Fibroblast of lung (primary cell): ENCODE results near the gene JUP. TPM values are rescaled to one million over a fixed set of nuclear protein-coding genes. Genes with fewer than 3 reads are reported as not detected.

Source experiments
- DNase-seq, 2 donors: peaks; one replicate each; pipeline versions ENCODE4 v3.0.0 to v3.0.0-alpha.2; 2010; ENCODE audit warnings: low read depth in 2 of 2
- H2AFZ ChIP-seq: 2 replicates; pipeline ENCODE4 v1.5.1; 2012; ENCODE audit warnings: low read length, control low read depth, inconsistent platforms
- H3K27ac ChIP-seq: 2 replicates; pipeline ENCODE4 v1.5.1; 2011; ENCODE audit warnings: low read length, control low read depth; ENCODE audit not compliant: insufficient read depth
- H3K27me3 ChIP-seq: 2 replicates; pipeline ENCODE4 v1.5.1; 2011; ENCODE audit warnings: mild to moderate bottlenecking, low read length; ENCODE audit not compliant: control insufficient read depth, insufficient read depth
- H3K36me3 ChIP-seq: 2 replicates; pipeline ENCODE4 v1.5.1; 2011; ENCODE audit warnings: low read length; ENCODE audit not compliant: control insufficient read depth, insufficient read depth
- H3K4me1 ChIP-seq: 2 replicates; pipeline ENCODE4 v1.5.1; 2011; ENCODE audit warnings: low read length; ENCODE audit not compliant: control insufficient read depth, insufficient read depth; ENCODE audit errors: extremely low read depth
- H3K4me2 ChIP-seq: 2 replicates; pipeline ENCODE4 v1.5.1; 2011; ENCODE audit warnings: low read length, control low read depth; ENCODE audit not compliant: insufficient read depth; ENCODE audit errors: extremely low read depth
- H3K4me3 ChIP-seq, 4 experiments: fragments of 200-600 bp in 1 of 4; sonication (generic) in 1 of 4; replicated peaks in 1 of 4; 2 replicates each; pipeline ENCODE4 v1.5.1; 2011 to 2016; ENCODE audit warnings: low read length in 4 of 4, low read depth in 3 of 4, mild to moderate bottlenecking in 3 of 4, control low read depth in 2 of 4, inconsistent platforms in 1 of 4, mixed read lengths in 1 of 4; ENCODE audit not compliant: insufficient read depth in 1 of 4; ENCODE audit errors: control extremely low read depth in 1 of 4
- H3K79me2 ChIP-seq: 2 replicates; pipeline ENCODE4 v1.5.1; 2012; ENCODE audit warnings: mild to moderate bottlenecking, low read length, inconsistent platforms; ENCODE audit not compliant: control insufficient read depth, insufficient read depth
- H3K9ac ChIP-seq: 2 replicates; pipeline ENCODE4 v1.5.1; 2011; ENCODE audit warnings: mild to moderate bottlenecking, low read length, control low read depth; ENCODE audit not compliant: insufficient read depth
- H3K9me3 ChIP-seq: 2 replicates; pipeline ENCODE4 v1.5.1; 2012; ENCODE audit warnings: low read depth, low read length; ENCODE audit not compliant: control insufficient read depth, insufficient read depth
- H4K20me1 ChIP-seq: 2 replicates; pipeline ENCODE4 v1.5.1; 2011; ENCODE audit warnings: low read length; ENCODE audit not compliant: control insufficient read depth, insufficient read depth; ENCODE audit errors: extremely low read depth
- CTCF ChIP-seq, 2 donors: IDR thresholded peaks in 1 of 2; conservative IDR thresholded peaks in 1 of 2; 1 replicate in 1 of 2; 2 replicates in 1 of 2; pipeline ENCODE4 v1.5.1; 2011 to 2012; ENCODE audit warnings: low read length in 2 of 2, control low read depth in 1 of 2, inconsistent platforms in 1 of 2, low read depth in 1 of 2, mild to moderate bottlenecking in 1 of 2
- EZH2 ChIP-seq: IDR thresholded peaks from 2 replicates; pipeline ENCODE4 v1.5.1; 2012; ENCODE audit warnings: low read length, control low read depth, mild to moderate bottlenecking; ENCODE audit errors: missing control alignments
- polyA plus RNA-seq, 2 donors: library from polyadenylated mRNA; depleted of rRNA in 1 of 2; stranded (reverse) in 1 of 2; unstranded in 1 of 2; fragments of >200 nt; gene quantifications; 2 replicates each; pipeline ENCODE4 v1.2.1, GENCODE V29; 2011 to 2012; ENCODE audit warnings: missing spikeins in 1 of 2
- total RNA-seq: library from RNA; depleted of rRNA; stranded (reverse); fragments of >200 nt; gene quantifications from 2 replicates; pipeline ENCODE4 v1.2.1, GENCODE V29; 2014

Gene JUP
- total and polyA plus RNA-seq, 2 donors (not counting 1 experiment from before 2014, with no cell fraction given), result 3.2 to 13.2 TPM

GRCh38 chr17:41806685-41807445 lies 20.4 kb upstream of the JUP start:
- H3K9me3 ChIP-seq, result no peaks in the 10 kb centered on the region
- no peak for DNase-seq
- no peak overlapping the region for H2AFZ ChIP-seq
- TF ChIP-seq EZH2 (no peak), CTCF (conservative IDR thresholded peaks at IDR 0.05 in 1 of 2, IDR thresholded peaks at IDR 0.05 in 1 of 2; ENCODE audit: low read depth in 1 of 2, low read length in 2 of 2) (no peak)
- no peaks in the 10 kb centered on the region for H3K27me3 ChIP-seq
- no peak overlapping the region for H3K4me3 ChIP-seq
- H3K79me2 ChIP-seq, result peaks cover 11% of the 10 kb centered on the region
- no peak overlapping the region for H3K4me2 ChIP-seq
- H3K27ac ChIP-seq, result no peak overlapping the region
- no peak overlapping the region for H3K9ac ChIP-seq
- H3K4me1 ChIP-seq, result peaks cover 8% of the 10 kb centered on the region
- H4K20me1 ChIP-seq, result no peaks in the 10 kb centered on the region
- H3K36me3 ChIP-seq, result peaks cover 10% of the 10 kb centered on the region

- H3K36me3 ChIP-seq, result peaks cover 7% of the 10 kb centered on the region
- no peak overlapping the region for H3K9ac ChIP-seq
- no peak overlapping the region for H3K4me2 ChIP-seq
- no peak overlapping the region for H3K27ac ChIP-seq
- no peaks in the 10 kb centered on the region for H3K79me2 ChIP-seq
- TF ChIP-seq CTCF (conservative IDR thresholded peaks at IDR 0.05 in 1 of 2, IDR thresholded peaks at IDR 0.05 in 1 of 2; ENCODE audit: low read depth in 1 of 2, low read length in 2 of 2) (no peak), EZH2 (no peak)
- H4K20me1 ChIP-seq, result no peaks in the 10 kb centered on the region
- H3K27me3 ChIP-seq, result no peaks in the 10 kb centered on the region
- H3K4me1 ChIP-seq, result peaks cover 3% of the 10 kb centered on the region
- no peaks in the 10 kb centered on the region for H3K9me3 ChIP-seq
- no peak overlapping the region for H3K4me3 ChIP-seq
- H2AFZ ChIP-seq, result no peak overlapping the region
- no peak for DNase-seq
These were observed 16.8 kb upstream of the JUP start for GRCh38 chr17:41803049-41804020.
